GM20000 (cell line): ENCODE results near the gene TEF.

ENCODE experiments used
- DNase-seq: peaks from one replicate; pipeline ENCODE4 v3.0.0; 2012; ENCODE audit warnings: low spot score
- TF ChIP-seq, protein P1 (sequence below): IDR thresholded peaks from 2 replicates; pipeline ENCODE4 v1.5.1; 2012; ENCODE audit warnings: mild to moderate bottlenecking, control low read depth; ENCODE audit errors: extremely low read depth, missing control alignments

Gene TEF

DNA sequence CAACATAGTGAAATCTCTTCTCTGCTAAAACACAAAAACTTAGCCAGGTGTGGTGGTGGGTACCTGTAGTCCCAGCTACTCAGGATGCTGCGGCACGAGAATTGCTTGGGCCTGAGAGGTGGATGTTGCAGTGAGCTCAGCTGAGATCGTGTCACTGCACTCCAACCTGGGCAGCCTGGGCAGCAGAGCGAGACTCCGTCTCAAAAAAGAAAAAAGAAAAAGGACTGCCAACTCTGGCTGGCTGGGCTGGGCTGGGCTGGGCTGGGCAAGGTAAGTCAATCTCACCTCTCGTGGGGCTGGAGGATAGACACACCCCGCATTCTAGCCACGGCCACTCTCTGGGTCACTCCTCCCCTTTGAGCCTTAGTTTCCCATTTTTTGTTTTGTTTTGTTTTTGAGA is 26.9 kb downstream of the TEF start:
- no peak for DNase-seq
- TF ChIP-seq, protein P1, sequence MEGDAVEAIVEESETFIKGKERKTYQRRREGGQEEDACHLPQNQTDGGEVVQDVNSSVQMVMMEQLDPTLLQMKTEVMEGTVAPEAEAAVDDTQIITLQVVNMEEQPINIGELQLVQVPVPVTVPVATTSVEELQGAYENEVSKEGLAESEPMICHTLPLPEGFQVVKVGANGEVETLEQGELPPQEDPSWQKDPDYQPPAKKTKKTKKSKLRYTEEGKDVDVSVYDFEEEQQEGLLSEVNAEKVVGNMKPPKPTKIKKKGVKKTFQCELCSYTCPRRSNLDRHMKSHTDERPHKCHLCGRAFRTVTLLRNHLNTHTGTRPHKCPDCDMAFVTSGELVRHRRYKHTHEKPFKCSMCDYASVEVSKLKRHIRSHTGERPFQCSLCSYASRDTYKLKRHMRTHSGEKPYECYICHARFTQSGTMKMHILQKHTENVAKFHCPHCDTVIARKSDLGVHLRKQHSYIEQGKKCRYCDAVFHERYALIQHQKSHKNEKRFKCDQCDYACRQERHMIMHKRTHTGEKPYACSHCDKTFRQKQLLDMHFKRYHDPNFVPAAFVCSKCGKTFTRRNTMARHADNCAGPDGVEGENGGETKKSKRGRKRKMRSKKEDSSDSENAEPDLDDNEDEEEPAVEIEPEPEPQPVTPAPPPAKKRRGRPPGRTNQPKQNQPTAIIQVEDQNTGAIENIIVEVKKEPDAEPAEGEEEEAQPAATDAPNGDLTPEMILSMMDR = no peak

- TF ChIP-seq, protein P1 = no peak
Measured at GRCh38 chr22:41410311-41410751, 28.6 kb downstream of the TEF start.

DNA sequence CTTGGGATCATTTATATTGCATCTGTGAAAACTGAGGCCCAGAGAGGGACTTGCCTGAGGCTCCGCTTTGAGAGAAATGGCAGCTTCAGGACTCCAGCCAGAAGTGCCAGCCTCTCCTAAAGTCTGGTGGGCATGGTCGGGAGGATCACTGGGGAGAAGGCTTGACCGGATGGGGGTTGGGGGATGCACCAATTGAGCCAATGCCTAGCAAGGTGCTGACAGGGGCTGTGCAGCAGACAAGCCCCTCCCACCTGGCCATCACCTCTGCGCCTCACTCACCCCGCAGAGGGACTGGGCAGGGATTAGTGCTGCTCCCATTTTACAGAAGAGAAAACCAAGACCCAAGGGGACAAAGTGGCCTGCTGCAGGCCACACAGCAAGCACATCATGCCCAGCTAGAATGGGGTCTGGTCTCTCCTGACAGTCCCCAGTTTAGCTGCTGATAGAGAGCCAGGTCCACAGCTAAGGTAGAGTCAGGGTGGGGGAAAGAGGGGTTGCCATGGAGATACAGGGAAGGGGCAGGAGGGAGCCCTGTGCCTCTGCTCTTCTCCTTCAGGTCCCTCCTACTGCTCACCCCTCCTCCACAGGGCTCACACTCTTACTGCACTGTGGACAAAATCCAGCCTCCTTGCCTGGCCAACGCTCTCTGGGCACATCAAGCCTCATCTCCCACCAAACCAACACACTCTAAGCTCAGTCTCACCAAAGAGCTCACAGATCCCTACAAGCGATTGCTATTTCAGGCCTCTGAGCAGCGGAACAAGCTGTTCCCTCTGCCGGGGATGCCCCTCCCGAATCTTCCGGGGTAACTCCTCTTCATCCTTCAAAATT is 29.5 kb downstream of the TEF start:
- TF ChIP-seq, protein P1 = no peak
- DNase-seq = no peak

More at GRCh38 chr22:41410311-41410751, 28.6 kb downstream of the TEF start:
- no peak for DNase-seq

DNA sequence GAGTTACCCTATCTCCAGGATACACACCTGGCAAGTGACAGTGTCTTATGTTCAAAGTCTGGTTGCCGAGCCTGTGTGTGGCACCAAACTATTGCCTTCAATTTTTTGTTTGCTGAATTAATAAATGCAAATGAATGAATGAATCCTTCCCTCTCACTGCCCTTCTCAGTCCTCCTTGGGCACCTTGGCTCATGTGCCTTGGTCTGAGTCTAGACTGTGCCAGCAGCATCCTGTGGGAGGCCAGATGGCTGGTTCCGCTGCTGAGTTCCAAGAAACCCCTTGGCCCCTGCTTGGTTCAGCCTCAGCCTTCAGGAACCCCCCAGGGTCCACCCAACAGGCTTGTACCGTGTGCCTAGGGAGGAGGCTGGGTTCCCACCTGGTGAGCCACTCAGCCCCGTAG is 33.8 kb downstream of the TEF start:
- DNase-seq = no peak
- TF ChIP-seq, protein P1 = no peak

GRCh38 chr22:41417622-41418390 is 36.1 kb downstream of the TEF start:
- TF ChIP-seq, protein P1 = no peak
- DNase-seq = no peak

DNA sequence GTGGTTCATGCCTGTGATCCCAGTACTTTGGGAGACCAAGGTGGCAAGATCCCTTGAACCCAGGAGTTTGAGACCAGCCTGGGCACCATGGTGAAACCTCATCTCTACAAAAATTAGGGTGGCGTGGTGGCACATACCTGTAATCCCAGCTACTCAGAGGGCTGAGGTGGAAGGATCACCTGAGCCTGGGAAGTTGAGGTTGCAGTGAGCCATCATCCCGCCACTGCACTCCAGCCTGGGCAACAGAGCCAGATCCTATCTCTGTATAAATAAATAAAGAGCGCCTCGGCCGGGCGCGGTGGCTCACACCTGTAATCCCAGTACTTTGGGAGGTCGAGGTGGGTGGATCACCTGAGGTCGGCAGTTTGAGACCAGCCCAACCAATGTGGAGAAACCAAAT is 37.0 kb downstream of the TEF start:
- DNase-seq = no peak
- TF ChIP-seq, protein P1 = no peak

- TF ChIP-seq, protein P1 = no peak
- no peak for DNase-seq
Measured at GRCh38 chr22:41425660-41426365, 44.1 kb downstream of the TEF start.
